Kidney (tissue), 14 donors: Measurements from ENCODE around the gene CGNL1. TPM values are rescaled to one million over a fixed set of nuclear protein-coding genes. Genes with fewer than 3 reads are reported as not detected.

Source experiments
- DNase-seq, 5 donors: peaks; one replicate each; pipeline ENCODE4 v3.0.0-alpha.2; 2013 to 2020
- FAIRE-seq: peaks from 2 replicates; lab custom pipeline; 2012; peaks lifted over from hg19 to GRCh38; lab: Jason Lieb, UNC
- H3K27ac ChIP-seq, 2 donors: one replicate each; pipeline ENCODE4 v1.7.0; 2013; ENCODE audit warnings: low read depth in 2 of 2, low read length in 2 of 2, inconsistent platforms in 1 of 2
- H3K27me3 ChIP-seq: one replicate; pipeline ENCODE4 v1.7.1; 2013; ENCODE audit warnings: low read length, inconsistent platforms; ENCODE audit not compliant: control insufficient read depth, insufficient read depth
- H3K36me3 ChIP-seq, 3 donors: one replicate each; pipeline versions ENCODE4 v1.7.0 to v1.7.1; 2013; ENCODE audit warnings: low read length in 3 of 3, control low read depth in 1 of 3, inconsistent platforms in 1 of 3; ENCODE audit not compliant: insufficient read depth in 3 of 3, control insufficient read depth in 2 of 3
- H3K4me1 ChIP-seq, 3 donors: one replicate each; pipeline versions ENCODE4 v1.7.0 to v1.7.1; 2013; ENCODE audit warnings: low read length in 3 of 3, inconsistent platforms in 1 of 3, low read depth in 1 of 3; ENCODE audit not compliant: control insufficient read depth in 2 of 3, insufficient read depth in 2 of 3
- H3K4me3 ChIP-seq, 3 donors: one replicate each; pipeline versions ENCODE4 v1.7.0 to v1.8.1; 2013; ENCODE audit warnings: low read length in 3 of 3, control low read depth in 1 of 3, inconsistent platforms in 1 of 3
- H3K9ac ChIP-seq, 3 donors: one replicate each; pipeline versions ENCODE4 v1.7.0 to v1.7.1; 2013; ENCODE audit warnings: low read length in 3 of 3, control low read depth in 1 of 3, inconsistent platforms in 1 of 3
- H3K9me3 ChIP-seq, 3 donors: one replicate each; pipeline versions ENCODE4 v1.7.0 to v1.7.1; 2013; ENCODE audit warnings: low read length in 3 of 3, control low read depth in 1 of 3, inconsistent platforms in 1 of 3; ENCODE audit not compliant: control insufficient read depth in 2 of 3, insufficient read depth in 1 of 3
- intact Hi-C: fragments of 100-400 bp; cut with DNase I; formaldehyde crosslinking; loops from one replicate; pipeline ENCODE4 v1.11.1; 2022
- polyA plus RNA-seq: library from polyadenylated mRNA; stranded (reverse); fragments of 350-450 nt; fragmentation: Illumina TruSeq; extraction: RNeasy Lipid Tissue Mini Kit (QIAGEN cat#74804); gene quantifications from one replicate; pipeline ENCODE4 v1.2.3, GENCODE V29; 2014; ENCODE audit warnings: low read depth, low replicate concordance; ENCODE audit not compliant: insufficient read depth
- total RNA-seq: library from RNA; stranded (reverse); fragmentation: NEBNext Ultra II Directional; extraction: Animal tissue kit (Norgen Biotek cat#: 25700); gene quantifications from one replicate; pipeline ENCODE4 v1.2.1, GENCODE V29; 2021
- TF ChIP-seq, protein P1 (sequence below): IDR thresholded peaks from 3 replicates; pipeline ENCODE4 v1.5.1; 2012; ENCODE audit warnings: mild to moderate bottlenecking, moderate library complexity, borderline replicate concordance; ENCODE audit not compliant: insufficient read depth; ENCODE audit errors: extremely low read depth
- donor health status: control.
- donor health status: control.
- donor health status: control.
- donor health status: control.
- donor health status: control.
- donor health status: DM: yes; HTN: yes; CAD: no.
- donor health status: Normal renal cell carcinoma (clear cell type).

The CGNL1 gene
- total and polyA plus RNA-seq, 2 donors from 2014 or later = 62.0 to 81.5 TPM

DNA sequence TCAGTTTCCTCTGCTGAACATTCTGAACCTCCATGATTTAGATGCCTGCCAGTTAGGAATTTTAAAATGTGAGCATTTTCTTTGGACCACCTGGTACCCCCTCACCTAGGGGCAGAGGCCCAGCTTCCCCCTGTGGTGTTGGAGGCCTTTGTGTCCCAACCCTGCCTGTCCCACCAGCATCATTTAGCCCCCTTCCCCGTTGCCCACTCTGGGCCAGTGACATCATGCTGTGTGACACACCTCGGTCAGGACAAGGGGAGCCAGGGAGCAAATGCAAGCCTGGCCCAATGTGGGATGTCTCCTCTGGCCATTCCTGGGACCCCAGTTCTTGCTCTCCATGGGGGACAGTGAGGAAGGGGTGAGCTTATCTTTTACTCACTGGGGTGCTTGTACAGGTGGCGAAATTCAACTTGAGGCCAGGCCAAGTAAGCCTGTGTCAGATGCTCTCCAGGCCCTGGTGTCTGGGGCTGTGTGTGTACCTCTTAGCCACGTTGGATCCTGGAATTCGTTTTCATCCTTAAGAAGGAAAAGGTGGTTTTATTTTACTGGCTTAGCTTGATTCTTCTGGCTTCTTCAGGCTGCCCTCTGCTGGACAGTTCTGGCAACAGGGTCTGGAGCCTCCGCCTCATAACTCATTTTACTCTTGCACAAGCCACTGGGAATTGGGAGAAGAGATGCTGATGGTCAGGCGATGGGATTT lies 165.7 kb downstream of the CGNL1 start:
- Histone ChIP-seq H3K4me1 (peaks cover 12 to 24% (median 15%) of the 10 kb centered on the region in 3 donors), H3K9ac (peak overlapping the region in 1 of 3 donors; percentile 55), H3K27ac (peak overlapping the region; percentile 87 to 91), H3K27me3 (no peaks in the 10 kb centered on the region), H3K4me3 (no peak overlapping the region), H3K9me3 (no peaks in the 10 kb centered on the region), H3K36me3 (peaks cover 2 to 50% (median 36%) of the 10 kb centered on the region in 3 donors)
- peak in 4 of 5 donors; percentile 76 to 90 (median 82) for DNase-seq
- intact Hi-C loops = no loop called here
- TF ChIP-seq, protein P1, sequence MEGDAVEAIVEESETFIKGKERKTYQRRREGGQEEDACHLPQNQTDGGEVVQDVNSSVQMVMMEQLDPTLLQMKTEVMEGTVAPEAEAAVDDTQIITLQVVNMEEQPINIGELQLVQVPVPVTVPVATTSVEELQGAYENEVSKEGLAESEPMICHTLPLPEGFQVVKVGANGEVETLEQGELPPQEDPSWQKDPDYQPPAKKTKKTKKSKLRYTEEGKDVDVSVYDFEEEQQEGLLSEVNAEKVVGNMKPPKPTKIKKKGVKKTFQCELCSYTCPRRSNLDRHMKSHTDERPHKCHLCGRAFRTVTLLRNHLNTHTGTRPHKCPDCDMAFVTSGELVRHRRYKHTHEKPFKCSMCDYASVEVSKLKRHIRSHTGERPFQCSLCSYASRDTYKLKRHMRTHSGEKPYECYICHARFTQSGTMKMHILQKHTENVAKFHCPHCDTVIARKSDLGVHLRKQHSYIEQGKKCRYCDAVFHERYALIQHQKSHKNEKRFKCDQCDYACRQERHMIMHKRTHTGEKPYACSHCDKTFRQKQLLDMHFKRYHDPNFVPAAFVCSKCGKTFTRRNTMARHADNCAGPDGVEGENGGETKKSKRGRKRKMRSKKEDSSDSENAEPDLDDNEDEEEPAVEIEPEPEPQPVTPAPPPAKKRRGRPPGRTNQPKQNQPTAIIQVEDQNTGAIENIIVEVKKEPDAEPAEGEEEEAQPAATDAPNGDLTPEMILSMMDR = peak; percentile 79
- no peak for FAIRE-seq

DNA sequence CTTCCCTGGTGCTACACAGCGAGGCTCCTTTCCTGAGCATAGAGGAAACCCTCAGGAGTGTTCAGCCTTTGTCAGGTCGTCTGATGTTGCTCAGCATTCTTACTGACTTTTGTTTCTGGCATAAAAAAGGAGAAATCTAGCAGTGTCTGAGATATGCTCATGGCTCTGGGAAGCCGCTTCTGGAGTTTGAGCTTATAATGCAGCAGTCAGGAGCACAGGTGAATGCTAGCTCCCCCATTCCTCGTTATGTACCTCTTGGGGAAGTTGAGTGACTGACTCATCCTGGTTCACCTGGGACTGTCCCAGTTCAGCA lies 166.2 kb downstream of the CGNL1 start:
- Histone ChIP-seq H3K9ac (no peak overlapping the region), H3K9me3 (no peaks in the 10 kb centered on the region), H3K27me3 (no peaks in the 10 kb centered on the region), H3K27ac (peak overlapping the region; percentile 87 to 91), H3K4me1 (peaks cover 9 to 22% (median 10%) of the 10 kb centered on the region in 3 donors), H3K4me3 (no peak overlapping the region), H3K36me3 (peaks cover 2 to 54% (median 41%) of the 10 kb centered on the region in 3 donors)
- intact Hi-C loops = no loop called here
- DNase-seq (no peak), FAIRE-seq (no peak)
- TF ChIP-seq, protein P1 = no peak

DNA sequence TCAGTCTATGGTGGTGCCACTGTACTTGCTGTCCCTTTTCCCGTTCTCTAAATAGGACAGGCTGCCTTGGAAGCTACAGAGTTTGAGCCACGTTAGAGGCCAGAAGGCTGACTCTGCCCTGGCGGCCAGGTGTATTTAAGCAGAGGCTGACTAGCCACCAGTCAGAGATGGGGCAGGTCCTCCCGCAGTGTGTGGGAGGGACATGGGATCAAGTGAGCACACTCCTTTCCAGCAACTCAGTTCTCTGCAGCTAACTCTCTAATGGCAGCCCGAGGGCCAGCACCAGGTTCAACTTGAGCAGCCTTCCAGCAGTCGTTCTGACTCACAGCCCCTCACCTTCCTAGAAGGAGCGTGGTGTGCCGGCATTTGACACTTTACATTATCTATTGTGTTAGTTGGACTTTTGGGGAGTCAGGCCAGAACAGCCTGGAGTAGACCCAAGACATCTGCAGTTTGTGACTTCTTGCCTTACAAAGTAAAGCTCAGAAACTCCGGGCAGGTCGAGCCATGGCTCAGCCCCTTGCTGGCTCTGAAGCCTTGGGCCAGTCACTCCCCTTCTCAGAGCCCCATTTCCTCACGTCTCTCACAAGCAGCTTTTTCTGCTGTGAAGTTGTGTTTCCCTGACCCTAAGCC lies 168.7 kb downstream of the CGNL1 start:
- Histone ChIP-seq H3K9me3 (no peaks in the 10 kb centered on the region), H3K9ac (peak overlapping the region in 1 of 3 donors; percentile 4), H3K27me3 (no peaks in the 10 kb centered on the region), H3K4me1 (peaks cover 0 to 26% (median 15%) of the 10 kb centered on the region in 3 donors), H3K4me3 (no peak overlapping the region), H3K27ac (no peak overlapping the region), H3K36me3 (peaks cover 2 to 71% (median 44%) of the 10 kb centered on the region in 3 donors)
- DNase-seq (peak in 3 of 5 donors; percentile 51 to 53 (median 52)), FAIRE-seq (no peak)
- intact Hi-C loops = no loop called here
- TF ChIP-seq, protein P1 = no peak
